DND-41 (cell line): Measurements from ENCODE around the gene CKLF.

ENCODE experiments used
- EZH2 ChIP-seq: IDR thresholded peaks from 3 replicates; pipeline ENCODE4 v1.6.1; 2012; ENCODE audit warnings: borderline replicate concordance, low read depth, mild to moderate bottlenecking, moderate library complexity, low read length, inconsistent platforms; ENCODE audit not compliant: severe bottlenecking
- TF ChIP-seq, protein P1 (sequence below): IDR thresholded peaks from 2 replicates; pipeline ENCODE4 v1.5.1; 2012; ENCODE audit warnings: borderline replicate concordance, low read length, moderate library complexity, mild to moderate bottlenecking; ENCODE audit not compliant: poor library complexity, severe bottlenecking; ENCODE audit errors: extremely low read depth

DNA sequence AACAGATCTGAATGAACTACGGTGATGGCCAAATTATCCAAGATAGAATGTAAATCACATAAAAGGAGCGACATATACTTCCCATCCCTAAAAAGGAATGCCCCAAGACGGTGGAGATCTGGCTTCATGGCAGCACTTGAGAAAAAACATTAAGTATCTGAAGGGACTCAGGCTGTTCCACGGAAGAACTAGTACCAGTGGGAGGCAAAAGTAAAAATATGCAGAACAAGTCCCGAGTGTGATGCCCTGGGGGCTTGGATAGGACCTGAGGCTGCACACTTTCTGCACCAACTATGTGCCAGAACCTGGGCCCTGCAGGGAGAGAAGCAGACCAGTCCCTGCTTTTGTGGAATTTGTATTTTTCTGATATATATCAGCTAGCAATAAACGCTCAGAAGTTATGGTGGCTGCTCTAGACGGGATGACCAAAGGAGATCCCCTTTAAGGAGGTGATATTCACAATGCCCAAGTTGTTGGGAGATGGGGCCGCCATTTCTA is 539 bp upstream of the CKLF start:
- TF ChIP-seq, protein P1, sequence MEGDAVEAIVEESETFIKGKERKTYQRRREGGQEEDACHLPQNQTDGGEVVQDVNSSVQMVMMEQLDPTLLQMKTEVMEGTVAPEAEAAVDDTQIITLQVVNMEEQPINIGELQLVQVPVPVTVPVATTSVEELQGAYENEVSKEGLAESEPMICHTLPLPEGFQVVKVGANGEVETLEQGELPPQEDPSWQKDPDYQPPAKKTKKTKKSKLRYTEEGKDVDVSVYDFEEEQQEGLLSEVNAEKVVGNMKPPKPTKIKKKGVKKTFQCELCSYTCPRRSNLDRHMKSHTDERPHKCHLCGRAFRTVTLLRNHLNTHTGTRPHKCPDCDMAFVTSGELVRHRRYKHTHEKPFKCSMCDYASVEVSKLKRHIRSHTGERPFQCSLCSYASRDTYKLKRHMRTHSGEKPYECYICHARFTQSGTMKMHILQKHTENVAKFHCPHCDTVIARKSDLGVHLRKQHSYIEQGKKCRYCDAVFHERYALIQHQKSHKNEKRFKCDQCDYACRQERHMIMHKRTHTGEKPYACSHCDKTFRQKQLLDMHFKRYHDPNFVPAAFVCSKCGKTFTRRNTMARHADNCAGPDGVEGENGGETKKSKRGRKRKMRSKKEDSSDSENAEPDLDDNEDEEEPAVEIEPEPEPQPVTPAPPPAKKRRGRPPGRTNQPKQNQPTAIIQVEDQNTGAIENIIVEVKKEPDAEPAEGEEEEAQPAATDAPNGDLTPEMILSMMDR = no peak
- TF ChIP-seq EZH2 = no peak
